HG02642 (cell line): ENCODE measurements around the gene STX1A.
"Not testable (repeated sequence)": the region's sequence is repeated elsewhere in the genome, so short reads cannot be mapped to it uniquely, and the experiment has no call there.

Experiments used
- ATAC-seq: cut with Tn5 transposase; IDR thresholded peaks from one replicate; pipeline ENCODE4 v1.9.1; 2021; ENCODE audit warnings: mild to moderate bottlenecking; ENCODE audit not compliant: unreplicated experiment, poor library complexity

STX1A gene

GRCh38 chr7:73737491-73738219, 18.2 kb upstream of the STX1A start:
- ATAC-seq: no peak

DNA sequence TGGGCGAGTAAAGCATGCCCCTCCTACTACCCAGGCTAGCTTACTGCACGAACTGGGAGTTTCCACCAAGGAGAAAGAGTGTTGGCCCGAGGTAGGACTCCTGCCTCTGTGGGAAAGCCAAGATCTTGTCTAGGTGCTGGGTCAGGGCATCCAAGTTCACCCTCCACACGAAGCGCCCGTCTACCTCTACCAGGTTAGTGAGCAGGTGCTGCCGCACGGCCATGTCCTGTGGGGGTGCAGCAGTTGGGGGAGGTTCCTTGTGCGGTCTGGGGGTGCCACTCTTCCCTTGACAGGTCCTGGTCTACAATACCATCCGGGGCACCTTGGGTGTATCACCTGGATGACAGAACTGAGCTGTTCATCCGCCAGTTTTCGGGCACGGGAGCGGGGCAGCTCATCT, 17.4 kb upstream of the STX1A start:
- ATAC-seq: no peak

- no peak for ATAC-seq
Measured at GRCh38 chr7:73735528-73735905, 16.0 kb upstream of the STX1A start.

GRCh38 chr7:73734619-73735527, 15.4 kb upstream of the STX1A start:
- peak; percentile 42 for ATAC-seq

GRCh38 chr7:73732397-73732796, 12.9 kb upstream of the STX1A start:
- no peak for ATAC-seq

GRCh38 chr7:73730485-73730884, 11.0 kb upstream of the STX1A start:
- ATAC-seq: no peak

DNA sequence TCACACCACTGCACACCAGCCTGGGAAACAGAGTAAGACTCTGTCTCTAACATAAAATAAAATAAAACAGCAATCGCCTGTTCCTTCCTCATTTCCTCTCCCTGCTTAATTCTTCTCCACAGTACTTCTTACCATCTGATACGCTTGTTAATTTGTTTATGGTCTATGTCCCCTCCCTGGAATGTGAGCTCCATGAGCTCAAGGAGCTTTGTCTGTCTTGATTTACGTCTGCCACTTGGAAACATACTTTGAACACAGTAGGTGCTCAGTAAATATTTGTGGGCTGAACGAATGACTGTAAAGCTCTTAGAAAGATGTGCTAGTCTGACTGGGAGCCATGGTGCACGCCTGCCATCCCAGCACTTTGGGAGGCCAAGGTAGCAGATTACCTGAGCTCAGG, 9.1 kb upstream of the STX1A start:
- ATAC-seq: no peak

GRCh38 chr7:73727952-73728351, 8.5 kb upstream of the STX1A start:
- ATAC-seq: no peak

DNA sequence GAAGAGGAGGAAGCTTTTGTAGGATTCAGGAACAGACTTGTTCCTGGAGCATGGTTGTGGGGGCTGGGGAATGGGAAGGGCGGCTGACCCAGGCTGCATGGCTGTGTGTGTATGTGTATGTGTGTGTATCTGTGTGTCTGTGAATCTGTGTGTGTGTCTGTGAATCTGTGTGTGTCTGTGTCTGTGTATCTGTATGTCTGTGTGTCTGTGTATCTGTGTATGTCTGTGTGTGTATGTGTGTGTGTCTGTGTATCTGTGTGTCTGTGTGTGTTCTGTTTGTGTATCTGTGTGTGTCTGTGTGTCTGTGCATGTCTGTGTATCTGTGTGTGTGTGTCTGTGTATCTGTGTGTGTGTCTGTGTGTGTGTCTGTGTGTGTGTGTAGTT, 6.6 kb upstream of the STX1A start:
- ATAC-seq: peak; percentile 30

GRCh38 chr7:73723813-73724212, 4.3 kb upstream of the STX1A start:
- ATAC-seq: no peak

DNA sequence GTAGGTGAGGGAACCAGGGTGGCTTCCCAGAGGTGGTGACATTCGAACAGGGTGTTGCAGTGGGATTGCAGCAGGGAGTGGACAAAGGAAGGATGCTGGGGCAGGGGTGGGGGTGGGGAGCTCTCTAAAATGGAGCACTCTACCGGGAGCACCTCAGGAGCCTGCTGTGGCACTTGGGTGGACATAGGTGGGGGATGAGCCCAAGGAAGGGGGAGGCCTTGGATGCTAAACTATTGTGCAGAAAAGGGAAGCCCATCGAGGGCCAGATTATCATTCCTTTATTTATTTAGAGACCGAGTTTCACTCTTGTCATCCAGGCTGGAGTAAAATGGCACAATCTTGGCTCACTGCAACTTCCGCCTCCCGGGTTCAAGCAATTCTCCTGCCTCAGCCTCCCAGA, 3.3 kb upstream of the STX1A start:
- no peak for ATAC-seq

DNA sequence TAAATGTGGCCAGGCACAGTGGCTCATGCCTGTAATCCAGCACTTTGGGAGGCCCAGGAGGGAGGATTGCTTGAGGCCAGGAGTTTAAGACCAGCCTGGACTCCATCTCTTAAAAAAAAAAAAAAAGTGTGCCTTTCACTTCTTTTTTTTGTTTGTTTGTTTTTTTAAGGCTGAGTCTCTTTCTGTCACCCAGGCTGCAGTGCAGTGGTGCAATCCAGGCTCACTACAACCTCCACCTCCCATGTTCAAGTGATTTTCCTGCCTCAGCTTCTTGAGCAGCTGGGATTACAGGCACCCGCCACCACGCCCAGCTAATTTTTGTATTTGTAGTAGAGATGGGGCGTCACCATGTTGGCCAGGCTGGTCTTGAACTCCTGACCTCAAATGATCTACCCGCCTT, 2.7 kb upstream of the STX1A start:
- not testable (repeated sequence) for ATAC-seq

DNA sequence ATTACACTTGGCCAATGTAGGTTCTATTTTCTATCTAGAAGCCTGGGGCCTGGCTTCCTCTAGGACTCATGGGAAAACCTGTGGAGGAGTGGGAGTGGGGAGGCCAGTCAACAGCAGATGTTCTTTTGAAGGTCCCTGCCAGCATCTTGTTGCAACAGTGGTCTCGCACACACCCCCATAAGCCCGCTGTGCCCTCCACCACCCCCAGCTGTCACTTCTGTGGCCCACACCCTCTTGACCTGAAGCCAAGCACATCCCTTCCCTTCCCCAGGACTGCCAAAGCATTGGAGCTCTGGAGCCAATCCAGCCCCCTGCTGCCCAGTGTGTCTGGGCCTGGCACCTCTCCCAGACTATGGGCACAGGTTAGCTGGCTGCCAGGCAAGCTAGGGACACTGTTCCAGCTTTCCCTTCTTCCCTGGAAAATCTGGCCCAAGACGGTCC, 1.9 kb upstream of the STX1A start:
- ATAC-seq: no peak

- ATAC-seq: not testable (repeated sequence)
Measured at GRCh38 chr7:73720443-73720842, 974 bp upstream of the STX1A start.

- ATAC-seq: peak; percentile 10
Measured at GRCh38 chr7:73719806-73720169, 319 bp upstream of the STX1A start.

- no peak for ATAC-seq
Measured at GRCh38 chr7:73718438-73718881, 1.0 kb downstream of the STX1A start.

DNA sequence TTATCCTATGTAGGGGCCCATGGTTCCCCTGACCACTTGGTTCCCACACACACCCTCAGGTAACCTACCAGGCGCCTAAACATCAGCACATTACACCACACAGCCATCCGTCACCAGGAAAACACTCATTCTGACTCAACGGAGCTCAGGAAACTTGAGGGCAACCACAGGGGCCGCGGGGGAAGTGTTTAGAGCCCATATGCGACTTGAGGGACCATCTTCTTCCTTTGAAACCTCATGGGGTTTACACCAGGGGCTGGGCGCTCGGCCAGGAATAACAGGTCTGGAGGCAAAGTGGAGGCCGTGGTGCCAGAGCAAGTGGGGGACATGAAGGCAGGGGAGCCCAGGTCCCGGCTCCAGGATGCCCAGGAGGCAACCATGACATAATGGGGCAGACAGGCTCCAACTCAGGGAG, 1.5 kb downstream of the STX1A start:
- ATAC-seq: no peak

- no peak for ATAC-seq
Measured at GRCh38 chr7:73717025-73717807, 2.3 kb downstream of the STX1A start.

GRCh38 chr7:73716318-73716890, 3.1 kb downstream of the STX1A start:
- no peak for ATAC-seq

- no peak for ATAC-seq
Measured at GRCh38 chr7:73715648-73716317, 3.7 kb downstream of the STX1A start.
